Fibroblast of lung (primary cell): ENCODE results near the gene SYT13. TPM values are rescaled to one million over a fixed set of nuclear protein-coding genes. Genes with fewer than 3 reads are reported as not detected.
A peak's percentile ranks its signal among the peaks of the same experiment; 100 is the strongest.

Experiments used
- DNase-seq, 2 donors: peaks; one replicate each; pipeline versions ENCODE4 v3.0.0 to v3.0.0-alpha.2; 2010; ENCODE audit warnings: low read depth in 2 of 2
- H2AFZ ChIP-seq: 2 replicates; pipeline ENCODE4 v1.5.1; 2012; ENCODE audit warnings: low read length, control low read depth, inconsistent platforms
- H3K27ac ChIP-seq: 2 replicates; pipeline ENCODE4 v1.5.1; 2011; ENCODE audit warnings: low read length, control low read depth; ENCODE audit not compliant: insufficient read depth
- H3K27me3 ChIP-seq: 2 replicates; pipeline ENCODE4 v1.5.1; 2011; ENCODE audit warnings: mild to moderate bottlenecking, low read length; ENCODE audit not compliant: control insufficient read depth, insufficient read depth
- H3K36me3 ChIP-seq: 2 replicates; pipeline ENCODE4 v1.5.1; 2011; ENCODE audit warnings: low read length; ENCODE audit not compliant: control insufficient read depth, insufficient read depth
- H3K4me1 ChIP-seq: 2 replicates; pipeline ENCODE4 v1.5.1; 2011; ENCODE audit warnings: low read length; ENCODE audit not compliant: control insufficient read depth, insufficient read depth; ENCODE audit errors: extremely low read depth
- H3K4me2 ChIP-seq: 2 replicates; pipeline ENCODE4 v1.5.1; 2011; ENCODE audit warnings: low read length, control low read depth; ENCODE audit not compliant: insufficient read depth; ENCODE audit errors: extremely low read depth
- H3K4me3 ChIP-seq, 4 experiments: fragments of 200-600 bp in 1 of 4; sonication (generic) in 1 of 4; replicated peaks in 1 of 4; 2 replicates each; pipeline ENCODE4 v1.5.1; 2011 to 2016; ENCODE audit warnings: low read length in 4 of 4, low read depth in 3 of 4, mild to moderate bottlenecking in 3 of 4, control low read depth in 2 of 4, inconsistent platforms in 1 of 4, mixed read lengths in 1 of 4; ENCODE audit not compliant: insufficient read depth in 1 of 4; ENCODE audit errors: control extremely low read depth in 1 of 4
- H3K79me2 ChIP-seq: 2 replicates; pipeline ENCODE4 v1.5.1; 2012; ENCODE audit warnings: mild to moderate bottlenecking, low read length, inconsistent platforms; ENCODE audit not compliant: control insufficient read depth, insufficient read depth
- H3K9ac ChIP-seq: 2 replicates; pipeline ENCODE4 v1.5.1; 2011; ENCODE audit warnings: mild to moderate bottlenecking, low read length, control low read depth; ENCODE audit not compliant: insufficient read depth
- H3K9me3 ChIP-seq: 2 replicates; pipeline ENCODE4 v1.5.1; 2012; ENCODE audit warnings: low read depth, low read length; ENCODE audit not compliant: control insufficient read depth, insufficient read depth
- H4K20me1 ChIP-seq: 2 replicates; pipeline ENCODE4 v1.5.1; 2011; ENCODE audit warnings: low read length; ENCODE audit not compliant: control insufficient read depth, insufficient read depth; ENCODE audit errors: extremely low read depth
- EZH2 ChIP-seq: IDR thresholded peaks from 2 replicates; pipeline ENCODE4 v1.5.1; 2012; ENCODE audit warnings: low read length, control low read depth, mild to moderate bottlenecking; ENCODE audit errors: missing control alignments
- polyA plus RNA-seq, 2 donors: library from polyadenylated mRNA; depleted of rRNA in 1 of 2; stranded (reverse) in 1 of 2; unstranded in 1 of 2; fragments of >200 nt; gene quantifications; 2 replicates each; pipeline ENCODE4 v1.2.1, GENCODE V29; 2011 to 2012; ENCODE audit warnings: missing spikeins in 1 of 2
- total RNA-seq: library from RNA; depleted of rRNA; stranded (reverse); fragments of >200 nt; gene quantifications from 2 replicates; pipeline ENCODE4 v1.2.1, GENCODE V29; 2014
- TF ChIP-seq, protein P1 (sequence below), 2 donors: IDR thresholded peaks in 1 of 2; conservative IDR thresholded peaks in 1 of 2; 1 replicate in 1 of 2; 2 replicates in 1 of 2; pipeline ENCODE4 v1.5.1; 2011 to 2012; ENCODE audit warnings: low read length in 2 of 2, control low read depth in 1 of 2, inconsistent platforms in 1 of 2, low read depth in 1 of 2, mild to moderate bottlenecking in 1 of 2

SYT13 gene
- total and polyA plus RNA-seq, 2 donors (not counting 1 experiment from before 2014, with no cell fraction given) = not detected

DNA sequence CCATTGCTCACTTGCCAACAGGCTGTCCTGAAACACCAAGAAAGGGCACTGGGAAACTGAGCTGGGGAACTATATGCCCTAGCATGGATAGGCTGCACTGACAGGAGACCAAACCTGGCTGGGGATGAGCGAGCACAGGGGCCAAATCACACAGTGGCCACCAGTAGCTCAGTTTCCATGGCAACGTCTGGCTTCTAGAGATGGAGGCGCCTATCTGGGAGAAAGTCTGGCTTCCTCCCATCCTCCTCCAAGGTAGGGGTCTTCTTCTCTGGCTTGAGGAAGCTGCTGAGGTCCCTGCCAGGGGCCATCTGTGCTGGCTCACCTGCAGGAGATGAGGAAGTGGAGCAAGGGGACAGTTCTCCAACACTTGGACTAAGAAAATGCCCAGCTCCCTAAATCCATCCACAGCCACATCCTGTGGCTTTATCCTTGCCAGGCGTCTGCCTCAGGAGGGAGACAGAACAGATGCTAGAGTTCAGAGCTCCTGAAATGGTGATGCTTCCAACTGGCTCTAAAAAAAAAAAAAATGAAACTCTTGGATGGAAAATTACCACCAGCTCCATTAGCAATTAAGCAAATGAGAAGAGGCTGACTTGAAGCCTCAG, 48.3 kb downstream of the SYT13 start:
- H3K27ac ChIP-seq = no peak overlapping the region
- DNase-seq = peak in 1 of 2 donors; percentile 27

DNA sequence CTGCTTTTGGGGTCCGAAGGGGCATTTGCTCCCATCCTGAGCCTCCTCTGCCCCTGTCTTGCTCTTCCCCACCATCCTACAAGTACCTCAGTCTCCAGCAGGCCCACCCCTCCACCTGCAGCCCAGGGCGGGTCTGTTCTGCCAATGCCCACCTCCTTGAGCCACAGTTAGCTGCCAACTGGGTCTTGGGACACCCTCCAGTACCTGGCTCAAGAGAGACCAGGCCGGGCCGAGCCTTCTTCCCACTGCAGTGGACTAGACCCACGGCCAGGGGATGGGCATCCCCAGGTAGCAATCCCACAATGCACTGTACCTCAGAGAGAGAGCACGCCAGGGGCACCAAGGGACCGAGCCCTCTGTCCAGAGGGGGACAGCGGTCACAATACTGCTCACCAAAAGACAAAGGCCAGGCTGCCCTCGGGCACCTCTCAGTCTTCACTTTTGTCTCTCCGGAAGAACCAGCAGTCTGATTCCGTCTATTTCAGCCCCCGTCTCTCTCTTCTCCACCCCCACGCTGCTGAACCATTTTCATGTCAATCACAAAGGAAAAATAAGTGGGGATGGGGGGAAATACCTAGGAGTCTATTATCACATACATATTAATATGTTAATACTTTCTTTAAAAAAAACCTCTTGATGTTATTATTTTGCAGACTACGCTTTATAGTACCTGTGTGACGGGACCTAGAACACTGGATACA, 51.7 kb downstream of the SYT13 start:
- Histone ChIP-seq H3K27ac (no peak overlapping the region), H3K9ac (no peak overlapping the region), H3K36me3 (no peaks in the 10 kb centered on the region), H2AFZ (no peak overlapping the region), H4K20me1 (no peaks in the 10 kb centered on the region), H3K9me3 (no peaks in the 10 kb centered on the region), H3K4me2 (no peak overlapping the region), H3K4me3 (no peak overlapping the region), H3K79me2 (no peaks in the 10 kb centered on the region), H3K27me3 (peaks cover 9% of the 10 kb centered on the region), H3K4me1 (no peaks in the 10 kb centered on the region)
- no peak for DNase-seq
- TF ChIP-seq EZH2 = no peak
- TF ChIP-seq, protein P1, sequence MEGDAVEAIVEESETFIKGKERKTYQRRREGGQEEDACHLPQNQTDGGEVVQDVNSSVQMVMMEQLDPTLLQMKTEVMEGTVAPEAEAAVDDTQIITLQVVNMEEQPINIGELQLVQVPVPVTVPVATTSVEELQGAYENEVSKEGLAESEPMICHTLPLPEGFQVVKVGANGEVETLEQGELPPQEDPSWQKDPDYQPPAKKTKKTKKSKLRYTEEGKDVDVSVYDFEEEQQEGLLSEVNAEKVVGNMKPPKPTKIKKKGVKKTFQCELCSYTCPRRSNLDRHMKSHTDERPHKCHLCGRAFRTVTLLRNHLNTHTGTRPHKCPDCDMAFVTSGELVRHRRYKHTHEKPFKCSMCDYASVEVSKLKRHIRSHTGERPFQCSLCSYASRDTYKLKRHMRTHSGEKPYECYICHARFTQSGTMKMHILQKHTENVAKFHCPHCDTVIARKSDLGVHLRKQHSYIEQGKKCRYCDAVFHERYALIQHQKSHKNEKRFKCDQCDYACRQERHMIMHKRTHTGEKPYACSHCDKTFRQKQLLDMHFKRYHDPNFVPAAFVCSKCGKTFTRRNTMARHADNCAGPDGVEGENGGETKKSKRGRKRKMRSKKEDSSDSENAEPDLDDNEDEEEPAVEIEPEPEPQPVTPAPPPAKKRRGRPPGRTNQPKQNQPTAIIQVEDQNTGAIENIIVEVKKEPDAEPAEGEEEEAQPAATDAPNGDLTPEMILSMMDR (conservative IDR thresholded peaks at IDR 0.05 in 1 of 2, IDR thresholded peaks at IDR 0.05 in 1 of 2; ENCODE audit: low read depth in 1 of 2, low read length in 2 of 2) = no peak

More for the DNA sequence above, 48.3 kb downstream of the SYT13 start:
- H3K36me3 ChIP-seq = no peaks in the 10 kb centered on the region
- H3K27me3 ChIP-seq = peaks cover 9% of the 10 kb centered on the region
- H3K9me3 ChIP-seq = no peaks in the 10 kb centered on the region
- H2AFZ ChIP-seq = no peak overlapping the region
- no peaks in the 10 kb centered on the region for H4K20me1 ChIP-seq
- TF ChIP-seq, protein P1 (conservative IDR thresholded peaks at IDR 0.05 in 1 of 2, IDR thresholded peaks at IDR 0.05 in 1 of 2; ENCODE audit: low read depth in 1 of 2, low read length in 2 of 2) = no peak
- no peak for TF ChIP-seq EZH2
- H3K79me2 ChIP-seq = no peaks in the 10 kb centered on the region
- no peak overlapping the region for H3K4me2 ChIP-seq
- H3K4me1 ChIP-seq = no peaks in the 10 kb centered on the region
- H3K9ac ChIP-seq = no peak overlapping the region
- no peak overlapping the region for H3K4me3 ChIP-seq

DNA sequence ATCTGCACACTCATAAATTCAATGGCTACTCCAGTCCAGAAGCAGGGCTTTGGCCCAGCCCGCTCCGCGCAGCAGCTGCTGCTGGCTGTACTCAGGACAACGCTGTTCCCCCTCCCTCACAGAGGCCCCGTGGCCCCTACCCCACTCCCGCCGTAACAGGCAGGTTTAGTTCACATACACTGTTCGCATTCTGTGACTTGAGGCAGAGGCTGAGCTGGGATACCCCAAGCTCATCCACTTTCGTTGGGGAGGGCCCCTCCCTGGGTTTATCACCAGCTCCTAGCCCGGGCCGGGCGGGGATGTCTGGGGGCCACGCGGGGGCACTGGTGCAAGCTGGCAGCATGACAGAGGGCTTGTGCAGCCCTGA, 52.4 kb downstream of the SYT13 start:
- Histone ChIP-seq H3K27me3 (peaks cover 9% of the 10 kb centered on the region), H3K27ac (no peak overlapping the region), H3K79me2 (no peaks in the 10 kb centered on the region), H3K4me1 (no peaks in the 10 kb centered on the region), H3K9me3 (no peaks in the 10 kb centered on the region), H3K36me3 (no peaks in the 10 kb centered on the region), H3K4me2 (no peak overlapping the region), H4K20me1 (no peaks in the 10 kb centered on the region), H2AFZ (no peak overlapping the region), H3K9ac (no peak overlapping the region), H3K4me3 (no peak overlapping the region)
- DNase-seq = no peak
- TF ChIP-seq EZH2 = no peak
- TF ChIP-seq, protein P1 (conservative IDR thresholded peaks at IDR 0.05 in 1 of 2, IDR thresholded peaks at IDR 0.05 in 1 of 2; ENCODE audit: low read depth in 1 of 2, low read length in 2 of 2) = no peak
